Cardiac septum (tissue), 1 donor: ENCODE results near the gene MAPRE3. TPM values are rescaled to one million over a fixed set of nuclear protein-coding genes. Genes with fewer than 3 reads are reported as not detected.
"Not testable (repeated sequence)": the region's sequence is repeated elsewhere in the genome, so short reads cannot be mapped to it uniquely, and the experiment has no call there.

Experiments used
- DNase-seq: peaks from one replicate; pipeline ENCODE4 v3.0.0-alpha.2; 2020; ENCODE audit warnings: low spot score
- intact Hi-C: fragments of 100-400 bp; cut with DNase I; formaldehyde crosslinking; loops from one replicate; pipeline ENCODE4 v1.14.0; 2022
- total RNA-seq: library from RNA; stranded (reverse); fragmentation: NEBNext Ultra II Directional; extraction: Animal tissue kit (Norgen Biotek cat#: 25700); gene quantifications from one replicate; pipeline ENCODE4 v1.2.1, GENCODE V29; 2021
- donor health status: DM: no; HTN: no; CAD: no.

Gene MAPRE3
- total RNA-seq, 1 donor from 2014 or later: 43.1 TPM

- intact Hi-C loops: loop anchor here (5.0 kb wide), 1 partner anchor 43 kb away; the partner anchor contains the start of gene TMEM214
- no peak for DNase-seq
Measured at GRCh38 chr2:27074738-27075565, 104.5 kb downstream of the MAPRE3 start.

- DNase-seq, intact Hi-C loops: not testable (repeated sequence)
Measured at GRCh38 chr2:27075566-27075871, 105.1 kb downstream of the MAPRE3 start.

- intact Hi-C loops: no loop called here
- DNase-seq: no peak
Measured at GRCh38 chr2:27076323-27076722, 105.9 kb downstream of the MAPRE3 start.

Other genes with a start within 250 kb of the MAPRE3 start
- gene SLC35F6, start 206.4 kb upstream of the MAPRE3 start, total RNA-seq: 18.6 TPM
- not detected for gene CENPA, start 184.6 kb upstream of the MAPRE3 start, total RNA-seq
- 0.19 TPM for gene DPYSL5, start 122.5 kb upstream of the MAPRE3 start, total RNA-seq
- 40.3 TPM for gene TMEM214, start 62.3 kb downstream of the MAPRE3 start, total RNA-seq
- gene AGBL5, start 81.0 kb downstream of the MAPRE3 start, total RNA-seq: 11.7 TPM
- gene OST4, start 101.0 kb downstream of the MAPRE3 start, total RNA-seq: 339 TPM
- gene EMILIN1, start 108.0 kb downstream of the MAPRE3 start, total RNA-seq: 21.0 TPM
- 1.1 TPM for gene KHK, start 116.1 kb downstream of the MAPRE3 start, total RNA-seq
- 0.48 TPM for gene CGREF1, start 148.5 kb downstream of the MAPRE3 start, total RNA-seq
- 1.1 TPM for gene ABHD1, start 153.2 kb downstream of the MAPRE3 start, total RNA-seq
- gene PREB, start 164.0 kb downstream of the MAPRE3 start, total RNA-seq: 40.4 TPM
- gene PRR30, start 168.8 kb downstream of the MAPRE3 start, total RNA-seq: not detected
- gene TCF23, start 178.4 kb downstream of the MAPRE3 start, total RNA-seq: not detected
- gene ATRAID, start 241.4 kb downstream of the MAPRE3 start, total RNA-seq: 131 TPM
- 11.4 TPM for gene SLC5A6, start 241.6 kb downstream of the MAPRE3 start, total RNA-seq
- gene CAD, start 246.7 kb downstream of the MAPRE3 start, total RNA-seq: 11.0 TPM